ENCODE results near the gene STARD13. TPM values are rescaled to one million over a fixed set of nuclear protein-coding genes. Genes with fewer than 3 reads are reported as not detected.

The STARD13 gene
- total RNA-seq, 1 donor: 52.2 TPM

GRCh38 chr13:33232883-33233282 lies 52.7 kb downstream of the STARD13 start:
- DNase-seq (ENCODE audit: low read depth): no peak
- TF ChIP-seq CTCF (IDR thresholded peaks at IDR 0.05; ENCODE audit: insufficient read depth, low read depth, low read length): no peak
- H3K4me3 ChIP-seq (ENCODE audit: low read depth, low read length): no peak overlapping the region

- no peak overlapping the region for H3K4me3 ChIP-seq (ENCODE audit: low read depth, low read length)
- no peak for TF ChIP-seq CTCF (IDR thresholded peaks at IDR 0.05; ENCODE audit: insufficient read depth, low read depth, low read length)
- DNase-seq (ENCODE audit: low read depth): no peak
Measured at GRCh38 chr13:33231339-33231738, 54.2 kb downstream of the STARD13 start.

- DNase-seq (ENCODE audit: low read depth): peak; percentile 79
- TF ChIP-seq CTCF (IDR thresholded peaks at IDR 0.05; ENCODE audit: insufficient read depth, low read depth, low read length): no peak
- H3K4me3 ChIP-seq (ENCODE audit: low read depth, low read length): no peak overlapping the region
Measured at GRCh38 chr13:33230178-33230881, 55.2 kb downstream of the STARD13 start.

- H3K4me3 ChIP-seq (ENCODE audit: low read depth, low read length): no peak overlapping the region
- TF ChIP-seq CTCF (IDR thresholded peaks at IDR 0.05; ENCODE audit: insufficient read depth, low read depth, low read length): no peak
- DNase-seq (ENCODE audit: low read depth): no peak
Measured at GRCh38 chr13:33229446-33230177, 55.9 kb downstream of the STARD13 start.

- TF ChIP-seq CTCF (IDR thresholded peaks at IDR 0.05; ENCODE audit: insufficient read depth, low read depth, low read length): peak; percentile 98
- no peak overlapping the region for H3K4me3 ChIP-seq (ENCODE audit: low read depth, low read length)
Measured at GRCh38 chr13:33228648-33229445, 56.7 kb downstream of the STARD13 start.

GRCh38 chr13:33227927-33228647 lies 57.5 kb downstream of the STARD13 start:
- DNase-seq (ENCODE audit: low read depth): no peak
- no peak for TF ChIP-seq CTCF (IDR thresholded peaks at IDR 0.05; ENCODE audit: insufficient read depth, low read depth, low read length)
- H3K4me3 ChIP-seq (ENCODE audit: low read depth, low read length): no peak overlapping the region

More at GRCh38 chr13:33228648-33229445, 56.7 kb downstream of the STARD13 start:
- peak; percentile 86 for DNase-seq (ENCODE audit: low read depth)
